ENCODE results near the gene ALG12.
"Not testable (repeated sequence)": the region's sequence is repeated elsewhere in the genome, so short reads cannot be mapped to it uniquely, and the experiment has no call there.

ALG12 gene

DNA sequence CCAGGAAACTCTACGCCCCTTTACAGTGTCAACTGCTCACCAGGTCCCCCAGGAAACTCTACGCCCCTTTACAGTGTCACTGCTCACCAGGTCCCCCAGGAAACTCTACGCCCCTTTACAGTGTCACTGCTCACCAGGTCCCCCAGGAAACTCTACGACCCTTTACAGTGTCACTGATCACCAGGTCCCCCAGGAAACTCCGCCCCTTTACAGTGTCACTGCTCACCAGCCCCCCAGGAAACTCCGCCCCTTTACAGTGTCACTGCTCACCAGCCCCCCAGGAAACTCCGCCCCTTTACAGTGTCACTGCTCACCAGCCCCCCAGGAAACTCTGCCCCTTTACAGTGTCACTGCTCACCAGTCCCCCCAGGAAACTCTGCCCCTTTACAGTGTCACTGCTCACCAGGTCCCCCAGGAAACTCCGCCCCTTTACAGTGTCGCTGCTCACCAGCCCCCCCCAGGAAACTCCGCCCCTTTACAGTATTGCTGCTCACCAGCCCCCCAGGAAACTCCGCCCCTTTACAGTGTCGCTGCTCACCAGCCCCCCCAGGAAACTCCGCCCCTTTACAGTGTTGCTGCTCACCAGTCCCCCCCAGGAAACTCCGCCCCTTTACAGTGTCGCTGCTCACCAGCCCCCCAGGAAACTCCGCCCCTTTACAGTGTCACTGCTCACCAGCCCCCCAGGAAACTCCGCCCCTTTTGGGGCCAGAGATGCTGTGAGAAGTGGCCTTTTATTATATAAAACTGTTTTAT is 27.0 kb upstream of the ALG12 start:
- not testable (repeated sequence) for DNase-seq

DNA sequence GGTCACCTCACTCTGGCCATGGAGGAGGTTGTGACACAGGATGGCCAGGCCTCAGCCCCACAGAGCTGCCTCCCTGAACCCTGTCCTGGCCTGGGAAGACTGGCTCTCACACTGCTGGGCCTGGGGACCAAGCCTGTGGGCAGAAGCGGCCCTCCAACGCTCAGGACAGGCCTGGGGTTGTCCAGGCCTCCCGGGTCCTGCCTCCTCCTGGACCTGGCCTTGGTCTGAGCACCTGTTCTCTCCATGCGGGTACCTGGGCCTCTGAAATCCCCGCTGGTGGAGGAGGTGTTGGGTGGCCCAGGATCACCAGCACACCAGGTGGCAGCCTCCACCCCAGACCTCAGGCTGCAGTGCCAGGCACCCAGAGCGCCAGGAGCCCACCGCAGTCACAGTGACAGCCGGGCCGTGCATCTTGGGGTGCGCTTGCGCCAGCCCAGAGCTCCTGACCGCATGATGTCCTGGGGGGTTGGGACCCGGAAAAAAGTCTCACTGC is 26.2 kb upstream of the ALG12 start:
- DNase-seq, result no peak

DNA sequence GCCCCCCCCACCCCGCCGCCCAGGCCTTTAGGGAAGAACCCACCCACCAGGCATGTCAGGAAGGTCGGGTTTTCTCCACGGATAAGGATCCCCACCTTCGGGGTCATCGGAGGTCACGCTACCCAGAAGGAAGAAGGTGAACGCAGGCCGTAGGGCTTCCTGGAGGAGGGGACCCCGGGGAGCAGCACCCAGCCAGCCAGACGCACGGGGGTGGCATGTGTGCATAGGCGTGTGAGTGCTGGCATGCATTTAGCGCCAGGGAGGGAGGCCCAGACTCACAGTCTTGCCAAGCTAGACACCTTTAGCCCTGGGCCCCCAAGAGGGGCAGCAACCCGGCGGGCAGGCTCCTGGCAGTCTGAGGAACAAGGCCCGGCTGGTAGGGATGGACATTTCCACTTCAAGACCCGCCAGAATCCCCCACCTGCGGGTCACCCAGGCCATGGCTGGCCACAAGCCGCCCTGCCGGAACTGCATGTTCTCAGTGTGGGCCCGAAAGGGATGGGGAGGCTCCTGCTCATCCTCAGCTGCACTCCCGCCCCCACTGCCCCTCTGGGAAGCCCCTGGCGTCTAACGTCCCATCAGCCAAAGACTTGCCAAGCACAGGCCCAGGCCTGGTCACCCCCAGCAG is 25.6 kb upstream of the ALG12 start:
- DNase-seq, result no peak

DNA sequence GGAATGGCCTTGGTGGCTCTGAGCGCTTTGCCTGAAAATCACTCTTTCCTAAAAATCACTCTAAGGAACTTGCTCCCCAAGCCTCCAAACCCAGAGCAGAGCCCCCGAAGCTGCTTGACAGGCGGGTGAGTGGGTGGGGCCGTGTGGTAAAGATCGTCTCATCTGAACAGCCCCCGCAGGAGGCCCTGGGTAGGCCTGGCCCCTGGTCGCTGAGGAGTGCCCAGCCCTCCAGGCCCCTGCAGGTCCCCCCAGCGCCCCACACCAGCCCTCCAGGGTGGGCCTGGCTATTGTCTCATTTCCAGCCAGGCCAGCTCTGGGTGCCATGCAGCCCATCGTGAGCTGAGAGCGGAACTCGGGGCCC is 25.1 kb upstream of the ALG12 start:
- DNase-seq, result no peak

DNA sequence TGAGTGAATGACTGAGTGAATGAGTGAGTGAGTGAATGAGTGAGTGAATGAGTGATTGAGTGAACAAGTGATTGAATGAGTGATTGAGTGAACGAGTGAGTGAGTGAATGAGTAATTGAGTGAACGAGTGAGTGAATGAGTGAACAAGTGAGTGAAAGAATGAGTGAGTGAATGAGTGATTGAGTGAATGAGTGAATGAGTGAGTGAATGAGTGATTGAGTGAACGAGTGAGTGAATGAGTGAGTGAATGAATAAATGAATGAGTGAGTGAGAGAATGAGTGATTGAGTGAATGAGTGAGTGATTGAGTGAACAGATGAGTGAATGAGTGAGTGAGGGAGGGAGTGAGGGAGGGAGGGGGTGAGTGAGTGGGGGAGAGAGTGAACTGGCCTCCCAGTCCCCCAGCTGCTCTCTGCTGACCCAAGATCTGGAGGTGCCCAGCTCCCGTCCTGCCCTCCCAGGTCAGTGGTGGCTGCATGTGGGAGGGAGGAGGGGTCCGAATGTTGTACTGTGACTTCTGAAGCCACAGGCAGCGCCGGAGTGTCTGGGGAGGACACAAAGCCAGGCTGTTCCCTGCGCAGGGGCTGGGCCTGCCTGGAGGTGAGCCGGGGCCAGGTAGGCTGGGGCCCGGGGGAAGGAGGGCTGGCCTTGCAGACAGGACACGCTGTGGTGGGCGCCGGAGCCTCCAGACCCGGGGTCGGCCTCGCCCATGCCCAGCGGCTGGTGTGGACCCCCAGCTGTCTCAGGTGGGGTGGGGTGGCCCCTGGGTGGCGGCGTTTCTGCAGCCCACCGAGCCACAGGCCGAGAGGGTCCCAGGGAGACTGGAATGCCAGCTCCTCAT is 24.5 kb upstream of the ALG12 start:
- no peak for DNase-seq

DNA sequence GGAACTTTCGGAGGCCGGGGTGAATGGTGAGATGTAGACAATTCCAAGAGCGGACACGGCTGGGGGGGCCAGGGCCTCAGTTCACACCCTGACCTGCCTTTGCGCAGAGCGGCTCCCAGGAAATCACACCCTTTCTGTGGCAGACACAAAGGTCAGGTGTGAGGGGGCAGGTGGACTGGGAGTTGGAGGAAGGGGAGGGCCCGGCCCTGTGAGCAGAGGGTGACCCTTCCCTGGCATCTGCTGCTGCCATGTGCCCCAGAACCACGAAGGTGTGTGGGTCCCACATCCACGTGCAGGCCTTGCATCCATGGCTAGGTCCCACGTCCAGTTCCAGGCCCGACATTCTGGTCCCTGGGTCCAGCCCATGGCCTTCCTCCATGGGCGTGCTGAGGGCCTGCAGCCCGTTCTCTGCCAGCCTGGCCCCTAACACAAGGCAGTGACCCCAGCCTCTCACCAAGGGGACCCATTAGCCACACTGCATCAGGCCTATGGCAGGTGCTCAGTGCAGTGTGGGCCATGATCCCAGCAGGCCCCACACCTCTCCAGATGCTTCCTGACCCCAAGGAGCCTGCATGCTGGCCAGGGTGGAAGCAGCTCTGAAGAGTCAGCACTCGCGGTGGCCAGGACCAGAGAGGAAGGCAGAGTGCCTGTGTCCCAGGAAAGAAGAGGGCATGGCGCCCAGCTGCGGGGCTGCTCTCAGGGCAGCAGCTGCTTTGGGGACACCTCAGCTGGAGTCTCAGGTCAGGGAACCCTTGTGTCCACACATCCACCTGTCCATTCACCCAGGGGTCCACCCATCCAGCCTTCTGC is 23.5 kb upstream of the ALG12 start:
- DNase-seq, result no peak

DNA sequence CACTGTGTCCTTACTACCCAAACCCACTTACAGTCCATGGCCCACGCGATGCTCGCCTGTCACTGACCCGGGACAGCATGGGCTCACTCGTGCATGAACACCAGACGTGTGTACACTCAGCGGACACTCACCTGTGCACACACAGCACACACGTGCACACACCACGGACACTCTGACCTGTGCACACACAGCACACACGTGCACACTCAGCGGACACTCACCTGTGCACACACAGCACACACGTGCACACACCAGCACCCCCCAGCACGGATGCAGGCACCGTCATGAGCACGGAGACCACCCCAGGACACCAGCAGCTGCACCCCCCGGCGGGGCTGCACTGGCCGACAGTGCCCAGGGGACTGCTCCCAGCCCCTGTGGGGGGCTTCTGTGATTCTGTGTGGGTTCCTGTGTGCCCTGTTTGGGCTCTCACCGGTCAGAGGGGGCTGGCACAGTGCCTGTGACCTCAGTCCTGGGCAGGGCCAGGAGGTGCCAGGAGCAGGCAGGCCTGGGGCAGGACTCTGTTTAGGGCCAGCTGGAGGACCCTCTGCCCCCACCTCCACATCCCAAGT is 20.4 kb upstream of the ALG12 start:
- DNase-seq, result no peak

DNA sequence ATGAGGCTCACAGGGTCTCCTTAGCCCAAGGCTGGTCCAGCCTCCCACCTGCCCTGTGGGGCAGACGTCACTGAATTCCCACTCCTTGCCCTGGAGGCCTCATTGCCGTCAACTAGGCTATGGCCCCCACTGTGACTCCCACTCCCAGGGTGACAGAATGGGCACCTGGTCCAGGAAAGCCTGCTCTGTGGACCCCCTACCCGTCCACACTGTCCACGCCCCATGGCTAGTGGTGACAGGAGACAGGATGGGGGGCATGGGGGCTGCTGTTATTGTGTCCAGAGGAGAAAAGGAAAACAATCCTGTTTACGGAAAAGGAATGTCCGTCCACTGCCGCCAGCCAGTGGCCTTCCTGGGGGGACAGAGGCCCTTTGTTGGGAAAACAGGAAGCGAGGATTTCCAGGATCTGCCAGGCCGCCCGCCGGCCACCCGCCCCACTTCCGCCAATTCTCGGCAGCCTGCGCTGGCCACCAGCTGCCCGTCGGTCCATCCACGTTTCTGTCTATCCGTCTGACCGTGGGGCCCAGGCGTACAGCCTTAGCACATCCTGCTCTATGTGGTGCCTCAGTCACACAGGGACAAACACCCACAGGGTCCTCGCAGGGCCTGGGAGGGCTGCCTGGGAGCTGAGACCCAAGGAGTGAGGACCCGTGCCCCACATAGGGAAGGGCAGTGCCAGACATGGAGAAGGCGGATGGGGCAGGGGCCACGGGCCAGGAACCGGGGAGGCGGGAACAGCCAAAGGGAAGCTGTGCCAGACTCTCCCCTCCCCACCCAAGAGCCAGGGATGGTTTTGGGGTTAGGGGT is 19.7 kb upstream of the ALG12 start:
- no peak for DNase-seq

DNA sequence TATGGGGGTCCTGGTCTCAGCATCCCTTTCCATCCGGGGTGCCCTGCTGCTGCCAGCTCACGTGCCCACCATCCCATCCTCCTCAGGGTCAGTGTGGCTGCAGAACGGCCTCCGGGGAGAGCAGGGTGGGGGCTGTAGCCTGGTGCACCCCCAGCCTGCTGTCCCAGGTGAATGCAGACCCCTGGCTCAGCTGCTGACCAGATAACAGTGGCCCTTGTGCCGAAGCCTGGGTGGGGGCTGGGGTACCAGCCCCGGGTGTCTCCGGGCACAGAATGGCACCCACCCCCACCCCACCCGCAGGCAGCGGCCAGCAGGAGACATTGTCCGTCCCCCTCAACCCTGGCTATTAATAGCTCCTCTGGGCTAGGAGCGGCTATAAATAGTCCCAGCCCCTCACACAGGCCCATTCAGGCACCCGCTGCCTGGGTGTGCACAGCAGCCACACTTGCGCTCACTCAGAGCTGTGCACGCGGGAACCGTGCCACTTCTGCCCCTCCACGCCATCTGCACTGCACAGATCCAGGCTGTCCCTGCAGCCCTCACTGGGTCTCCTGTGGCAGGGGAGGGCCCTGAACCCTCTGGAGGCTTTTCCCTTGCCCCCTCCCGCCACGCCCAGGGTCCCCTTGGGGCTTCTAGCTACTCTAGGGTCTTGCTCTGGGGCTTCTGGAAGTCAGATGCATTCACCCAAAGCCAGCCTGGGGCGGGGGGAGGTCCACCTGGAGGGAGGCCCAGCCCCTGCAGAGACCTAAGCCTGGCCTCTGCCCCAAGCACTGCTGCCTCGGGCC is 18.9 kb upstream of the ALG12 start:
- no peak for DNase-seq

DNA sequence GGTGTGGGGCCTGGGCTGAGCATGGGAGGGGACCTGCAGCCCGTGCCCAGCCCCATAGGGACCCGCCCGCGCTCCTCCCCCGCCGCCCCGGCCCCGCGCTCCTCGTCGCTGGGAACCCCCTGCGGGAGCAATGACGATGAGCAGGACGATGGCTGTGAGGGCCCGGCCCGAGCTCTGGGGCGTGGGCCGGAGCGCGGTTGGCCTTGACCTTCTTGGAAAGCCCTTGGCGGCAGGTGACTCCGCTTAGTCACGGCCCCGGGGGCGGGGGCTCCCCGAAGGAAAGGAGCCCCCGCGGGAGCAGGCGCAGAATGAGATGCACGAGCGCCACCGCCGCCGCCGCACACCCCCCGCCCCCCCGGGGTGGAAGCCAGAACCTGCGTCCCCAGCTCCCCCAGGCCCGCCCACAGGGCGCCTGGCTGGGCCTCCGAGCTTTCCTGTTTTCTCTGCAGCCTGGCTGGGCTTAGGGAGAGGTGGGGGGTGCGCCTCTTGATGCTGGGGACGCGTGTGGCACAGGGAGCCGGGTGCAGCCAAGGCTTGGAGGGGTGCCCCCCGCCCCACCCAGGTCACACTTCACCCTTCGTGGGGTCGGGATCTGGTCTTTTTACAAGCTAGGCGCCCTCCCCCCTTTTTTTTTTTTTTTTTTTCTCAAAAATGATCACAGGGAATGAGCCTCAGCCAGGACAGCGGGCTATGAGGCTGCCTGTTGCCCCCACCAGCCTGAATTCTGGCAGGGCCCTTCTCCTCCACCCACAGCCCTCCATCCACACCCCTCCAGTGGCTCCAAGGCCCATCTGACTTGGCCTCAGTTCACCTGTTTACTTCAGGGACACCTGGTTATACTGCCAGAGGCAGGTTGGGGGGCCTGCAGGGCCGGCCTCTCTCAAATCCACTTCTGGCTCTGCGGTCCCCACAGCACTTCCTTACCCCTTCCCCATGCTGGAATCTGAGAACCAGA is 18.1 kb upstream of the ALG12 start:
- peak; percentile 81 to 83 for DNase-seq

DNA sequence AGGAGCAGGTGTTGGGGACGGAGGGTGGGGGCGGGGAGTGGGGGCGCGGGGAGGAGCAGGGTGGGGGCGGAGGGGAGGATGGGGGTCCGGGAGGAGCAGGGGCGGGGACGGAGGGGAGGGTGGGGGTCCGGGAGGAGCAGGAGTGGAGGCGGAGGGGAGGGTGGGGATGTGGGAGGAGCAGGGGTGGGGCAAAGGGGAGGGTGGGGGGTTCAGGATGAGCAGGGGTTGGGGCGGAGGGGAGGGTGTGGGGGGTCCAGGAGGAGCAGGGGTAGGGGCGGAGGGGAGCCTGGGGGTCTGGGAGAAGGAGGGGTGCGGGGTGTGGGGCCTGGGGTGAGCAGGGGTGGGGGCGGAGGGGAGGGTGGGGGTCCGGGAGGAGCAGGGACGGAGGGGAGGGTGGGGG is 17.3 kb upstream of the ALG12 start:
- no peak for DNase-seq

DNA sequence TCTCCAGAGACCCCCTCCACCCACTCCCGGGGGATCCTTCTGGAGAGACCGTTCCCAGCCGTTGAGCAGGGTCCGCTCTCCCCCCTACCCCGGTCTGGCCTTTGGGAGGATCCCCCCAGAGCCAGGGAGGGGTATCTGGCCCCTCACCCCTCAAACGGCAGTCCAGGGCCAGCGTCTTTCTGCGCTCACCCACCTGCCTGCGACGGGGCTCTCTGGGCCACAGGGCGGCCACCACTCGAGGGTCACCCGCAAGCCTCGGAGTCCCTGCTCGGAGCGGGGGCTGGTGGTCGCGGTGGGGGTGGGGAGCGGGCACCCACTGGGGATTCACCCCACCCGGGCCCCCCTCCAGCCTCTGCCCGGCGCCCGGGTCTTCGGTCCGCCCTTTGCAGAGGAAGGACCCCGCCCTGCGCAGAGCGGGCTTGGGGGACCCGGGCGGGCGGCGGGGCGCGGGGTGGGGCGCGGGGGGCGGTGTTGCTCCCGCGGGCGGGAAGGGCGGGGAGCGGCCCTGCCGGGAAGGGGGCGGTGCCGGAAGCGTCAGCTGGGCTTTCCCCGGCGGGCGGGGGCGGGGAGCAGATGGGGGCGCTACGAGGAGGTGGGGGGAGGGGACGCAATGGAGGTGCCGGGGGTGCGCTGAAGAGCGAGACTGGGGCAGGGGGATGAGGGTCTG is 16.8 kb upstream of the ALG12 start:
- peak; percentile 32 to 40 for DNase-seq

DNA sequence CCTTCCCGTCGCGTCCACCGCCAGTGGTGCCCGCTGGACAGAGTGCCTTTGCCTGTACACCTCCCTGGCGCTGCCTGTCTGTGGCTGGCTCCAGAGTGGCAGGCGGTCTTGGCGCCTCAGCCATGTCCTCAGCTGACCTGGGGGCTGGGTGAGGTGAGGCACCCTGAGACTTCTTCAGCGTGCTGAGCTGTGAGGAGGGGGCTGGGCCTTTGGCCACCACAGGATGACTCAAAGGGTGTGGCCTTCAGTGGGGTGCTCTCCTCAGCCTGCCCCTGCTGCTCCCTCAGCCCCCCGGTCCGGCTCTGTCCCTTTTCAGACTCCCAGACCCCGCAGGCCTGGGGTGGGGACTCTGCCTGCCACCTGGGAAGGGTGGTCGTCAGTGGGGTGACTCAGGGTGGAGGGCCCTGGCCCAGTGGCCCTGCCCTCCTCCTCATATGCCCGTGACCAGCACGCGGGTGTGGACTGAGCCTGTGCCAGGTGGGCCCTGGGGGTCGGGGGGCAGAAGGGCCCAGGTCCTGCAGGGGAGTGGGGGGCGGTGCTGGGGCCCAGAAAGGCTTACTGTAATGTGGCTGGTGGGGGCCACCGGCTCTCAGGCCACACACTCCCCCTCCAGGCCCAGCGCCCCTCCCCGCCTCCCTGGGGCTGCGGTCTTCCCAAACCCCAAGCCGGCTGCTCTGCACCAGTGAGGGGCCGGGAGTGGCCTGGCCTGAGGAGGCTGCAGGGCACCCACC is 16.1 kb upstream of the ALG12 start:
- no peak for DNase-seq

DNA sequence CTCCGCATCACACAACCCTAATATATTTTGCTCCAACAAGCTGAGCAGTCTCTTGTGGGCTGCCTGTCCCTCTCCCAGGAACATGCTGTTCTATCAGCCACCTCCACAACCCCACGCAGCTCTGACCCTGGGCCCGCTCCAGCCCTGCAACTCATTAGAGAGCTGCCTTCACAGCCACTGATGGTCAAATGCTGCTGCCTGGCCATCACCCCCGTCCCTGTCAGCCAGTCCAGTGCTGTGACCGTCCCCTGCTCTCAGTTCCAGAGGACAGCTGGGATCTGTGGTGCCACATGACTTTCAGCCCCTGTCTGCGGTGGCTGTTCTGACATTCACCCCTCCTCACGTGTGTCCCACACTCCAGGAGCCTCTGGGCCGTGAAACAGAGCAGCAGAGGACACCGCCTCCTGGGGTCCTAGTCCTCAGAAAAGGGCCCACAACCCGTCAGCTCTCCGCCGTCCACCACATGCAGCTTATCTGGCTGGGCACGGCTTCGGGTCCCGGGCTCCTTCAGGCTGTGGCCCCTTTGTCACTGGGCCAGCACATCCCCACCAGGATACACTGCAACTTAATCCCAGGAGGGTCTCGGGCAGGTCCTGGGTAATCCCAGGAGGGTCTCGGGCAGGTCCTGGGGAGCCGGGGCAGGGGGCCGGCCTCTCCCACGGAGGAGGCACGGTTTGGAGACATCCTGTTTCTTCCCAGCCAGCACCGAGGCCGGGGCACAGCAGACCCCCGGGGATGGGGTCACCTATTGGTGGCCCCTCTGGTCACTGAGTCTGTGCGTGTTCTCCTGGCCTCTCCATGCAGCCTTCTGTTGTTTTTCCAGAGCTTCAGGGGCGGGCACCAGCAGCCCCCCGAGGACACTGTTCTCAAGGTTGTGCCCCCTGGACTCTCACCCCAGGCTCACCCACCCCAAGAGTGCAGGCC is 15.3 kb upstream of the ALG12 start:
- no peak for DNase-seq

DNA sequence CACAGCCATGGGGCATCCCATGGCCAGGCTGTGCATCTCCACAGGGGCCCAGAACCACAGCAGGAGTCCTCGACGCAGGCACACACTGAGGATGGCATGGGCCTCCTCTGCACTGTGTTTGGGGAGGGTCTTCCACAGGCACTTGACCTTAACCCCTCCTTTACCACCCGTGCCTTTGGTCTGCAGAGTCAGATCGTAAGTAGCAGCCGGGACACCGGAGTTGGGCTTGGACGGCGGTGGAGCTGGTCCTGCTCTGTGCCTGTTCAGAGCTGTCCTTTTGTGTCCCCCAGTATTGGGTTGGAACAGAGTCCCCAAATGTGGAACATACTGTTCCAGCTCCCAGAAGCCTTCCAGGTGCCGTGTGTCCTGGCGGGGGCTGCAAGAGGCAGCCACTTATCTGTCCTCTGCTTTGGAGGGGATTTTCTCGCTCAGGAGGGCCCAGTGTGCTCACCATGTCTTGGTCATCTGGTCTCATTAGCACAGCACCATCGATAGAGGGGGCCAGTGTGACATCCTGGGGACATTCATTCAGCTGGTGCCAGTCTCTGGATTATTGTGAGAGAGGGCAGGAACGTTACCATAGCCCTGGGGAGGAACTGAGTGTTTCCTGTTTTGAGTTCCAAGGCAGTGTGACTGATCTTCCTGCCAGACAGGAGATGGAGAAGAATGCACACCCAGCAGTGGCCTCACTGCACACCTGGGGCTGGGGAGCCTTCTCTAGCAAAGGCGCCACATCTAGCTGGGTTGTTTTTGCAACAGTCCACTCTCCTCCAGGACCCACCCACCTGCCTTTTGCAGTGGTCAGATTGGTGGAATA is 12.6 kb upstream of the ALG12 start:
- peak; percentile 92 to 93 for DNase-seq

DNA sequence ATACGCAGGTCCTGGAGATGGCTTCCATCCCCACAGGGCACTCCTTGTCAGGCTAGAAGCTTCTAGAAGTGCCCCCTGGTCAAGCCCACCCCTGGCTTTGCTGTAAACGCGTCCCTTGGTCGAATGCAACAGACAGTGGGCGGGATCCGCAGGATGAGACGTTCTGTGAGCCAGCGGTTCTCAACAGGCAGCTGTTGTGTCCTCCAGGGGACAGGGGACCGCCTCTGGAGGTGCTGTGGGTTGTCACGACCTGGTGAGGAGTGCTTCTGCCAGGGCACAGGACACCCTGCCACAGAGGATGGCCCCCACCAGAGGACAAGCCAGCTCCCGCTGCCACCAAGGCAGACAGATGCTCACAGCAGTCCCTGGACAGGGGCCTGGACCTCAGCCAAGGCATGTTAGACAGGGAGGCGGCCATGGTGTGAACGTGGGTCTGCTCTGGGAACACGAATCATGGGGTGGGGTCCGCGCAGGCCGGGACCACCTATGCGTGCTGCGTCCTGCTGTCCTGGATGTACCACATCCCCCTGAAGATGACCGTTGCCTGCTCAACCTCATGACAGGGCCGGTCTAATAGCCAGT is 11.8 kb upstream of the ALG12 start:
- DNase-seq, result no peak
